ENCODE data around the gene ATP5F1B. TPM values are rescaled to one million over a fixed set of nuclear protein-coding genes. Genes with fewer than 3 reads are reported as not detected.
A peak's percentile ranks its signal among the peaks of the same experiment; 100 is the strongest.

ATP5F1B gene
- total RNA-seq, 1 experiment from 2014 or later = 1,051 TPM

- H3K27ac ChIP-seq (ENCODE audit: low read depth, low read length) = peak within 1 kb of the TSS; percentile 88
- TF ChIP-seq YY1 (IDR thresholded peaks at IDR 0.05; ENCODE audit: extremely low read depth, insufficient replicate concordance, low read depth, low read length) (peak; percentile 90), POLR2AphosphoS5 (IDR thresholded peaks at IDR 0.05; ENCODE audit: low read depth, low read length) (peak; percentile 65), ELF1 (IDR thresholded peaks at IDR 0.05; ENCODE audit: borderline replicate concordance, low read depth) (no peak), ZBTB33 (IDR thresholded peaks at IDR 0.05; ENCODE audit: extremely low read depth, insufficient replicate concordance, low read length) (peak; percentile 53)
- no TSS peak for BruUV-seq (replicated peaks)
- H3K36me3 ChIP-seq (ENCODE audit: control insufficient read depth in 1 of 2, insufficient read depth in 2 of 2, low read length in 2 of 2) = no peaks in the 10 kb centered on the region; a peak in 2 of 4 replicates
- no peaks in the 10 kb centered on the region for H3K9me2 ChIP-seq (ENCODE audit: insufficient read depth)
- peak within 1 kb of the TSS; percentile 94 to 95 for H3K4me3 ChIP-seq (replicated peaks in 1 of 2; ENCODE audit: low read depth in 1 of 2, low read length in 2 of 2)
- RAD21 ChIA-PET (ENCODE audit: low non-redundant PET in 1 of 2, low total read pairs in 2 of 2, uncharacterized antibody in 2 of 2, unreplicated experiment in 2 of 2) = no interaction called here
- peaks cover 75% of the 10 kb centered on the region for H3K79me2 ChIP-seq (ENCODE audit: insufficient read depth, low read length)
- peaks cover 31 to 49% of the 10 kb centered on the region in 2 experiments for H3K4me1 ChIP-seq (ENCODE audit: control insufficient read depth in 1 of 2, insufficient read depth in 2 of 2, low read length in 2 of 2)
- no peak within 1 kb of the TSS for H2AFZ ChIP-seq (ENCODE audit: low read depth, low read length, poor library complexity, severe bottlenecking)
- no peaks in the 10 kb centered on the region for H3K27me3 ChIP-seq (ENCODE audit: insufficient read depth, low read length)
- H3K9ac ChIP-seq (ENCODE audit: low read length) = peak within 1 kb of the TSS; percentile 95
- H4K20me1 ChIP-seq (ENCODE audit: insufficient read depth) = no peaks in the 10 kb centered on the region
- intact Hi-C loops (cut with micrococcal nuclease) = no loop called here
- CTCF ChIA-PET = no interaction called here
- ATAC-seq (peak; percentile 60), DNase-seq (ENCODE audit: low read depth, low spot score) (peak; percentile 45)
- peak within 1 kb of the TSS; percentile 90 for H3K4me2 ChIP-seq (ENCODE audit: low read length)
- POLR2A ChIA-PET = no interaction called here
- no peaks in the 10 kb centered on the region for H3K9me3 ChIP-seq (ENCODE audit: control insufficient read depth in 1 of 2, insufficient read depth in 1 of 2, low read depth in 1 of 2, low read length in 2 of 2)
Observed at GRCh38 chr12:56630180-56630632, 15.6 kb downstream of the ATP5F1B start, which contains the start of gene BAZ2A. TSS of gene BAZ2A (minus strand) at chr12:56630326. CDS start at chr12:56617530, 12,796 bp downstream.

- H3K36me3 ChIP-seq (ENCODE audit: control insufficient read depth in 1 of 2, insufficient read depth in 2 of 2, low read length in 2 of 2) = no peaks in the 10 kb centered on the region; a peak in 2 of 4 replicates
- no peaks in the 10 kb centered on the region for H3K27me3 ChIP-seq (ENCODE audit: insufficient read depth, low read length)
- H3K9ac ChIP-seq (ENCODE audit: low read length) = peak overlapping the region; percentile 95
- ChIA-PET POLR2A (interaction anchor here (0.7 kb wide), 1 partner anchor 490 kb away, joined by 3 read pairs; no protein-coding TSS in a partner anchor), RAD21 (ENCODE audit: low non-redundant PET in 1 of 2, low total read pairs in 2 of 2, uncharacterized antibody in 2 of 2, unreplicated experiment in 2 of 2) (no interaction called here), CTCF (interaction anchor here (3.1 kb wide), 1 partner anchor 7 kb away, joined by 17 read pairs; no protein-coding TSS in a partner anchor)
- no peaks in the 10 kb centered on the region for H3K9me2 ChIP-seq (ENCODE audit: insufficient read depth)
- DNase-seq (ENCODE audit: low read depth, low spot score) = no peak
- intact Hi-C loops (cut with micrococcal nuclease) = no loop called here
- BruUV-seq (replicated peaks) = no TSS peak
- H3K9me3 ChIP-seq (ENCODE audit: control insufficient read depth in 1 of 2, insufficient read depth in 1 of 2, low read depth in 1 of 2, low read length in 2 of 2) = no peaks in the 10 kb centered on the region
- no peaks in the 10 kb centered on the region for H4K20me1 ChIP-seq (ENCODE audit: insufficient read depth)
- ATAC-seq = peak; percentile 29
- peaks cover 80% of the 10 kb centered on the region for H3K79me2 ChIP-seq (ENCODE audit: insufficient read depth, low read length)
- H3K4me1 ChIP-seq (ENCODE audit: control insufficient read depth in 1 of 2, insufficient read depth in 2 of 2, low read length in 2 of 2) = peaks cover 31 to 46% of the 10 kb centered on the region in 2 experiments
- H3K27ac ChIP-seq (ENCODE audit: low read depth, low read length) = peak overlapping the region; percentile 88
- peak overlapping the region; percentile 94 to 95 for H3K4me3 ChIP-seq (replicated peaks in 1 of 2; ENCODE audit: low read depth in 1 of 2, low read length in 2 of 2)
- H3K4me2 ChIP-seq (ENCODE audit: low read length) = peak overlapping the region; percentile 90
- H2AFZ ChIP-seq (ENCODE audit: low read depth, low read length, poor library complexity, severe bottlenecking) = no peak overlapping the region
- peak; percentile 16; the same call in 1 of the 2 replicates for TF ChIP-seq ZFX (IDR thresholded peaks at IDR 0.05)
- no peak for TF ChIP-seq SIN3A (IDR thresholded peaks at IDR 0.05; ENCODE audit: low read depth)
- no peak for TF ChIP-seq CEBPB (IDR thresholded peaks at IDR 0.05; ENCODE audit: low read depth)
Observed at GRCh38 chr12:56629459-56630179, 16.2 kb downstream of the ATP5F1B start.

All from HCT116 (cell line).